Right lobe of liver (tissue), 4 donors: Measurements from ENCODE around the gene ZSCAN29.

Experiments
- POLR2A ChIP-seq: fragments of 450-650 bp; IDR thresholded peaks from one replicate; pipeline ENCODE4 v1.6.1; 2017; ENCODE audit warnings: antibody characterized with exemption, mild to moderate bottlenecking
- TF ChIP-seq, protein P1 (sequence below), 4 donors: fragments of 200-600 bp in 3 of 4; fragments of 450-650 bp in 1 of 4; IDR thresholded peaks; one replicate each; pipeline versions ENCODE4 v1.5.1 to v1.8.0; 2016 to 2022; ENCODE audit warnings: antibody characterized with exemption in 4 of 4, mild to moderate bottlenecking in 2 of 4
- donor health status: DM: no; HTN: no; CAD: no.
- donor health status: DM: no; HTN: no; CAD: no.
- donor health status: DM: no; HTN: yes; CAD: no.

DNA sequence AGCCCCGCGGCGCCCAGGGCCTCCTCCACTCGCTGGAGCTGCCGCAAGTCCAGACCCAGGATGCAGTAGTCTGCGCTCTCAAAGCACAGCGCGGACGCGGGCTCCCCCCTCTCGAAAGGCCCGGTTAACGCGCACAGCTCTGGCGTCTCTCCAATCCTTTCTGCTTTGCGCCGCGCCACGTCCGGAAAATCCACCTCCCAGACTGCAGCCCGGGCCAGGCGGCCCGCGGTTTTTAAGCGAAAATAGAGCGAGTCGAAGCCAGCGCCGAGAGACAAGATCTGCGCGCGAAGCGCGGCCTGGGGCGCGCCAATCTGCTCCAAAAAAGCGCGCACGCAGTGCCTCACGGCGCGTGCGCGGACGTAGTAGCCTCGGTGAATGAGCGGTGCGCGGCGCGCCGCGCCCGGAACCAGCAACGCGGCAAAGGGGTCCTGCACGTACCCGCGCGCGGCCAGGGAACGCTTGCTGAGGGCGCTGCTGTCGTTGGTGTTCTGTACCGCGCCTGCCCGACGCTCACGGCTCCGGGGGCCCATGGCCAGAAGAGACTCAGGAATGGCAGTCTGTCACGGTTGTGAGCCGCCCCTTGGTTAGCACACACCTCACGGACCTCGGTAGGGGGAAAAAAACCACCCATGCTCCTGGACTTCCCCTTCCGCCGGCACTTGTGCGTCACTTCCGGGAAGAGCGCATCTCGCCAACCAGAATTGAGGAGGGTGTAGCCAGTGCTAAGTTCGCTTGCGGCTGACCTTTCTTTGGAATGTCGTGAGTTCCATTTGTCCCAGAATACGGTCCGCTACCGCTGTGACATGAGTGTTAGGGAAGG, 40.7 kb downstream of the ZSCAN29 start, which contains the start of gene LCMT2:
- TF ChIP-seq, protein P1, sequence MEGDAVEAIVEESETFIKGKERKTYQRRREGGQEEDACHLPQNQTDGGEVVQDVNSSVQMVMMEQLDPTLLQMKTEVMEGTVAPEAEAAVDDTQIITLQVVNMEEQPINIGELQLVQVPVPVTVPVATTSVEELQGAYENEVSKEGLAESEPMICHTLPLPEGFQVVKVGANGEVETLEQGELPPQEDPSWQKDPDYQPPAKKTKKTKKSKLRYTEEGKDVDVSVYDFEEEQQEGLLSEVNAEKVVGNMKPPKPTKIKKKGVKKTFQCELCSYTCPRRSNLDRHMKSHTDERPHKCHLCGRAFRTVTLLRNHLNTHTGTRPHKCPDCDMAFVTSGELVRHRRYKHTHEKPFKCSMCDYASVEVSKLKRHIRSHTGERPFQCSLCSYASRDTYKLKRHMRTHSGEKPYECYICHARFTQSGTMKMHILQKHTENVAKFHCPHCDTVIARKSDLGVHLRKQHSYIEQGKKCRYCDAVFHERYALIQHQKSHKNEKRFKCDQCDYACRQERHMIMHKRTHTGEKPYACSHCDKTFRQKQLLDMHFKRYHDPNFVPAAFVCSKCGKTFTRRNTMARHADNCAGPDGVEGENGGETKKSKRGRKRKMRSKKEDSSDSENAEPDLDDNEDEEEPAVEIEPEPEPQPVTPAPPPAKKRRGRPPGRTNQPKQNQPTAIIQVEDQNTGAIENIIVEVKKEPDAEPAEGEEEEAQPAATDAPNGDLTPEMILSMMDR (IDR thresholded peaks at IDR 0.05) = peak in 1 of 4 donors; percentile 12
- TF ChIP-seq POLR2A = peak; percentile 84
